Naive thymus-derived CD4-positive, alpha-beta T cell (primary cell): Measurements from ENCODE around the gene C6orf89. TPM values are rescaled to one million over a fixed set of nuclear protein-coding genes. Genes with fewer than 3 reads are reported as not detected.

ENCODE experiments used
- ATAC-seq: fragments of 150-1000 bp; cut with Tn5 transposase; 2 replicates; pipeline ENCODE4 v1.10.0; 2021; ENCODE audit warnings: mild to moderate bottlenecking, moderate library complexity
- CTCF ChIA-PET: fragments of 350-600 bp; sonication (Branson Sonifier 250); formaldehyde crosslinking; loops from one replicate; lab custom pipeline; 2021; ENCODE audit warnings: antibody characterized with exemption; lab: Charles Lee
- POLR2A ChIA-PET: fragments of 350-600 bp; sonication (Branson Sonifier 250); formaldehyde crosslinking; loops from one replicate; lab custom pipeline; 2021; ENCODE audit warnings: antibody characterized with exemption, inconsistent platforms; lab: Charles Lee
- DNase-seq, 9 donors: peaks; one replicate each; pipeline versions ENCODE4 v3.0.0 to v3.0.0-alpha.2; 2020 to 2022; ENCODE audit warnings: mixed read lengths in 1 of 9
- H3K27ac ChIP-seq: one replicate; pipeline ENCODE4 v1.7.0; 2013; ENCODE audit warnings: mild to moderate bottlenecking, low read depth, low read length, moderate library complexity
- H3K27me3 ChIP-seq, 2 donors: one replicate each; pipeline ENCODE4 v1.7.0; 2013; ENCODE audit warnings: low read length in 2 of 2, mild to moderate bottlenecking in 2 of 2, moderate library complexity in 2 of 2; ENCODE audit not compliant: control insufficient read depth in 2 of 2, insufficient read depth in 2 of 2
- H3K36me3 ChIP-seq, 3 experiments: 1 replicate in 2 of 3; 2 replicates in 1 of 3; pipeline ENCODE4 v1.7.0; 2013; ENCODE audit warnings: low read length in 3 of 3, mild to moderate bottlenecking in 3 of 3, moderate library complexity in 1 of 3; ENCODE audit not compliant: insufficient read depth in 3 of 3, control insufficient read depth in 2 of 3
- H3K4me1 ChIP-seq, 2 donors: one replicate each; pipeline ENCODE4 v1.7.0; 2013; ENCODE audit warnings: low read length in 2 of 2, mild to moderate bottlenecking in 2 of 2, moderate library complexity in 1 of 2; ENCODE audit not compliant: control insufficient read depth in 2 of 2, insufficient read depth in 2 of 2
- H3K4me3 ChIP-seq: 2 replicates; pipeline ENCODE4 v1.7.0; 2013; ENCODE audit warnings: mild to moderate bottlenecking, low read length
- H3K9me3 ChIP-seq, 3 experiments: 1 replicate in 2 of 3; 2 replicates in 1 of 3; pipeline ENCODE4 v1.7.0; 2013; ENCODE audit warnings: low read length in 3 of 3; ENCODE audit not compliant: control insufficient read depth in 2 of 3
- H3K27ac Mint-ChIP-seq, 9 donors: one replicate each; pipeline ENCODE4 v1.8.0; 2020 to 2022; ENCODE audit warnings: mixed read lengths in 9 of 9, mild to moderate bottlenecking in 8 of 9, moderate library complexity in 5 of 9, inconsistent platforms in 2 of 9
- H3K27me3 Mint-ChIP-seq, 5 donors: one replicate each; pipeline ENCODE4 v1.8.0; 2021 to 2022; ENCODE audit warnings: mixed read lengths in 5 of 5, mild to moderate bottlenecking in 1 of 5
- H3K36me3 Mint-ChIP-seq, 5 donors: one replicate each; pipeline ENCODE4 v1.8.0; 2020 to 2022; ENCODE audit warnings: mixed read lengths in 5 of 5, mild to moderate bottlenecking in 3 of 5, inconsistent platforms in 1 of 5
- H3K4me1 Mint-ChIP-seq, 7 donors: one replicate each; pipeline ENCODE4 v1.8.0; 2020 to 2022; ENCODE audit warnings: mixed read lengths in 7 of 7, mild to moderate bottlenecking in 3 of 7, inconsistent platforms in 1 of 7
- H3K4me3 Mint-ChIP-seq, 10 donors: one replicate each; pipeline ENCODE4 v1.8.0; 2020 to 2022; ENCODE audit warnings: mild to moderate bottlenecking in 10 of 10, mixed read lengths in 10 of 10, moderate library complexity in 6 of 10, inconsistent platforms in 2 of 10
- H3K9me3 Mint-ChIP-seq, 11 donors: one replicate each; pipeline ENCODE4 v1.8.0; 2020 to 2022; ENCODE audit warnings: mixed read lengths in 11 of 11, mild to moderate bottlenecking in 4 of 11, inconsistent platforms in 1 of 11, moderate library complexity in 1 of 11
- intact Hi-C, 2 donors: fragments of 100-400 bp; cut with micrococcal nuclease; formaldehyde crosslinking; loops; one replicate each; pipeline ENCODE4 v1.15.1; 2023
- polyA plus RNA-seq, 2 donors: library from polyadenylated mRNA; unstranded; fragments of 300-500 nt; fragmentation: Illumina TruSeq; gene quantifications; one replicate each; pipeline ENCODE4 v1.2.3, GENCODE V29; 2021
- total RNA-seq, 6 experiments: library from RNA in 5 of 6; stranded (reverse) in 5 of 6; gene quantifications; 1 replicate in 5 of 6; 2 replicates in 1 of 6; pipeline ENCODE4 v1.2.3 and lab custom pipeline; 2021 to 2026

Gene C6orf89
- total and polyA plus RNA-seq, 7 experiments from 2014 or later, result 34.6 to 48.2 (median 40.4) TPM

DNA sequence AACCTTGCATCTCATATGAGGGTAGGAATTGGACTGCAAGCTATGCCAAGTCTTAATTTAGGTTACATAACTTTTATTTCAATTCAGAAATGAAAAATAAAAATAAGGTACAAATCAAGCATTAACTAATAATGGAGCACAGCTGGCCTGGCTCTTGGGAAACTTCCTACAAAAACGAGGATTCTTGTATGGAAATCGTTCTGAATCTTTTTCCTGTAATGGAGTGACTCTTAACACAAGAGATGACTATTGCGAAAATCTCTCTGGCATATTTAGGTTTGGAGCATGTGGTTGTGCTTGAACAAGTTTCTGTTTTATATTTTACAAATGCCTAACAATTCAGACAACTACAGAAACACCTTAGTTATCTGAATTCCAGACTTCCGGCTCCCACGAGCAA is 34.8 kb downstream of the C6orf89 start:
- ChIA-PET POLR2A (no interaction called here), CTCF (no interaction called here)
- Histone ChIP-seq H3K4me3 (no peak overlapping the region), H3K9me3 (no peaks in the 10 kb centered on the region), H3K27ac (no peak overlapping the region), H3K4me1 (no peaks in the 10 kb centered on the region), H3K36me3 (peaks cover 15 to 95% (median 30%) of the 10 kb centered on the region in 3 experiments), H3K27me3 (no peaks in the 10 kb centered on the region)
- H3K4me1 Mint-ChIP-seq, result peaks cover 0 to 27% (median 0%) of the 10 kb centered on the region in 7 donors
- intact Hi-C loops, result no loop called here
- no peak overlapping the region for H3K27ac Mint-ChIP-seq
- H3K4me3 Mint-ChIP-seq, result no peak overlapping the region
- no peak for DNase-seq
- H3K27me3 Mint-ChIP-seq, result no peaks in the 10 kb centered on the region
- peaks cover 3 to 42% (median 26%) of the 10 kb centered on the region in 5 donors for H3K36me3 Mint-ChIP-seq
- no peak for ATAC-seq
- no peaks in the 10 kb centered on the region for H3K9me3 Mint-ChIP-seq

DNA sequence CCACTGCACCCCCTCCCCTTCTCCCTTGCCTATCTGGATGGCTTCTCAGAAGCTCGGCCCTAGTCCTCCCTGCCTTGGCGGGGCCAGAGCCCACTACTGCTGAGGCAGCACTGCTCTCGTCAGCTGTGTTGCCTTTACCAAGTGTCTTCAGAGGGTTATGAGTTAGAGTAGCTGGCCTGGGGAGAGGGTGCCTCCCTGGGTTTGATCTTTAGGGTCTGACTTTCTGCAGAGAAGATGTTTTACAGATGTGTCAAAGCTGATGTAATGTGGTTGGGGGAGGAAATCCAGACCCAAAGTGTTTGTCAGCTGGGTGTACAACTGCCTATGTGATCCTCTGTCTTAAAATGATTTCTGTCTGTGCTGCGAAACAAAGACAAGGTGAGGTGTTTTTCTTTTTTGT is 38.4 kb downstream of the C6orf89 start:
- Mint-ChIP-seq H3K4me1 (peaks cover 0 to 31% (median 0%) of the 10 kb centered on the region in 7 donors), H3K27ac (peak overlapping the region in 5 of 9 donors; percentile 14 to 77 (median 45)), H3K36me3 (peaks cover 3 to 35% (median 18%) of the 10 kb centered on the region in 5 donors), H3K27me3 (no peaks in the 10 kb centered on the region), H3K4me3 (peak overlapping the region in 1 of 10 donors; percentile 44), H3K9me3 (no peaks in the 10 kb centered on the region)
- peaks cover 11 to 61% (median 14%) of the 10 kb centered on the region in 3 experiments for H3K36me3 ChIP-seq
- H3K4me1 ChIP-seq, result no peaks in the 10 kb centered on the region
- POLR2A ChIA-PET, result no interaction called here
- no peak overlapping the region for H3K27ac ChIP-seq
- intact Hi-C loops, result no loop called here
- CTCF ChIA-PET, result no interaction called here
- no peaks in the 10 kb centered on the region for H3K27me3 ChIP-seq
- H3K4me3 ChIP-seq, result no peak overlapping the region
- H3K9me3 ChIP-seq, result no peaks in the 10 kb centered on the region
- ATAC-seq (no peak), DNase-seq (no peak)

DNA sequence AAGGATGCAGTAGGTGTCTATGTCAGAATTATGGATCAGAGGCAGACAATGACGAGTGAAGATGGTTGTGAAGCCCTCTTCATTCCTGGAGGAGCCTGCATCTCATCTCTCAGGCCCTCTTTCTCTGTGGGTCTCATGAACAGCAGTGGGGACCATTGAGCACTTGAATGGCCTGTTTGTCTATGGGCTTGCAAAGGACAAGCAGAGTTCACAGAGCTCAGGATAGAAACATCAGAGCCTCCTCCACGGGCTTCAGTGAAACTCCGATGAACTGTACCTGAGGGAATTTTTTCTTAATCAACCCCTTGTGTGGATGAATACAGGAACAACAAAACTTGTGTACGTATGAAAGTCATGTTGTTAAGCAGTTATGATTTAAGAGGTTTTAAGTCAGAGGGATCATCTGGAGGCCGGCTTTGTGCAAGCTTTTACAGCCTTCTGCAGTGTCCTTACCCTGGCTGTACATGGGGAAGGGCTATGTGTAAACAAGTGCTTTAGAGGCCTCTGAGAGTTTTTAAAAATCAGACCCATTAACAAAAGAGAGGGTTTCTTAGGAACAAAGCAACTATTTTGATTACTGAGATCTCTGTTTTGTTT is 39.1 kb downstream of the C6orf89 start:
- intact Hi-C loops, result no loop called here
- peak overlapping the region in 3 of 9 donors; percentile 13 to 54 (median 54) for H3K27ac Mint-ChIP-seq
- H3K4me1 ChIP-seq, result no peaks in the 10 kb centered on the region

DNA sequence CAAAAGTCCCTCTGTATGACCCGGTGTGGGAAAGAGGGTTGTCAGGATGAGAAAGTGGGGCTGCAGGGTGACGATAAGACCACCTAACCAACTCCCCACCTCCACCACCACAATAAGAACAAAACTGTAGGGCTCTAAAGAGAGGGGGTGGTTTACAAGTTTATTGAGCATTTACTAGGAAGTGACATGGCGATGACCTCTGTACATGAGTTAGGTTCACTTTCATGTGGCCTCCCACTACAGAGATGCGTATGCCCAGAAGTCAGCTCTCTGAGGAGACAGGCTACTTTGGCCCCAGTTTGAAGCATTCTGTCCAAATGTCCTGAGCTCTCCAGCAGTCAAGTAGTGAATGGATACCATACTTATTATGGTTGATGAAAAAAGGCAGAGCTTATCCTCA is 40.1 kb downstream of the C6orf89 start:
- H3K27me3 ChIP-seq, result no peaks in the 10 kb centered on the region
- H3K4me3 ChIP-seq, result no peak overlapping the region
- H3K4me1 ChIP-seq, result no peaks in the 10 kb centered on the region
- no peaks in the 10 kb centered on the region for H3K9me3 Mint-ChIP-seq
- peaks cover 0 to 36% (median 0%) of the 10 kb centered on the region in 7 donors for H3K4me1 Mint-ChIP-seq
- peak overlapping the region in 1 of 10 donors; percentile 45 for H3K4me3 Mint-ChIP-seq
- H3K36me3 ChIP-seq, result peaks cover 0 to 45% (median 5%) of the 10 kb centered on the region in 3 experiments
- H3K27me3 Mint-ChIP-seq, result peaks cover 0 to 2% (median 0%) of the 10 kb centered on the region in 5 donors
- peak overlapping the region in 4 of 9 donors; percentile 14 to 66 (median 40) for H3K27ac Mint-ChIP-seq
- intact Hi-C loops, result no loop called here
- no peak for ATAC-seq
- no peak for DNase-seq
- no peaks in the 10 kb centered on the region for H3K9me3 ChIP-seq
- peaks cover 3 to 25% (median 14%) of the 10 kb centered on the region in 5 donors for H3K36me3 Mint-ChIP-seq
- POLR2A ChIA-PET, result no interaction called here
- no peak overlapping the region for H3K27ac ChIP-seq
- CTCF ChIA-PET, result no interaction called here

More for the DNA sequence above, 39.1 kb downstream of the C6orf89 start:
- H3K4me3 Mint-ChIP-seq, result no peak overlapping the region
- no peak overlapping the region for H3K27ac ChIP-seq
- H3K27me3 Mint-ChIP-seq, result no peaks in the 10 kb centered on the region
- H3K4me1 Mint-ChIP-seq, result peaks cover 0 to 31% (median 0%) of the 10 kb centered on the region in 7 donors
- peaks cover 3 to 28% (median 15%) of the 10 kb centered on the region in 5 donors for H3K36me3 Mint-ChIP-seq
- no peak overlapping the region for H3K4me3 ChIP-seq
- no peaks in the 10 kb centered on the region for H3K9me3 ChIP-seq
- POLR2A ChIA-PET, result no interaction called here
- peaks cover 6 to 54% (median 7%) of the 10 kb centered on the region in 3 experiments for H3K36me3 ChIP-seq
- CTCF ChIA-PET, result no interaction called here
- no peaks in the 10 kb centered on the region for H3K27me3 ChIP-seq
- DNase-seq, result no peak
- no peak for ATAC-seq
- no peaks in the 10 kb centered on the region for H3K9me3 Mint-ChIP-seq

DNA sequence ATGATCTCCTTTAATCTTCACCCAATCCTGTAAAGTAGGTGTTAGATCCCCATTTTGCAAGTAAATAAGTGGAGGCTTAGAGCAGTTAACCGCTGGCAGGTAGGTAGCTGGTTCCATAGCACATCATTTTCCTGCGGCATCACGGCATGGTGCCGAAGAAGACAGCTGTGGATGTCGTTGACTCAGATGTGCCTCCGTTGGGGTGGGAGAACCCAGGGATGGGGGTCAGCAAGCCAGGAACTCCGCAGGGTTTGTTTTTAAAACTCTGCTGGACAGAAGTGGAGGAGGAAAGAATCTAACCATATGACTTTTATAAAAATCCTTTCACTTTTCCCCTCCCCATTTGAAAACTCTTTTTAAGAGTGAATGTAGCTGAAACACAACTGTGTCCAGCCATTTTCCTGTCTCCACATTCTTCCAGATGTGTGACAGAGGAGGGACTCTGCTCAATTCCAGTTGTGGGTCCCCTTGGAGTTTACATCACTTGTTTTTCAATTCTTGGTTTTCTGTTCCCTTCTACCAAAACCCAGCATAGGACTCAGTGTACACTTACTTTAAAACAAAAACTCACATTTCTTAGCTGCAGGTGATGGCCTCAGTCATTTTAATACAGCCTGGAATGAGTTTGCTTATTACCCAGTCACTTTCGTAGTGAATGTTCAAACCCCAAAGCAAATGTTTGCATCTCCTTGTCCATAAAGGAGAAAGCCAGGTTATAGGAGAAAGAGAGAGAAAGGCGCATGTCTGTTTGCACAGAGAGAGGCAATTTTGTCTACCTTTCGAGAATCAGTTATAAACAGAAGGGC is 41.2 kb downstream of the C6orf89 start:
- Histone ChIP-seq H3K36me3 (peaks cover 0 to 36% (median 5%) of the 10 kb centered on the region in 3 experiments), H3K9me3 (no peaks in the 10 kb centered on the region), H3K4me3 (no peak overlapping the region), H3K4me1 (no peaks in the 10 kb centered on the region), H3K27me3 (no peaks in the 10 kb centered on the region), H3K27ac (no peak overlapping the region)
- intact Hi-C loops, result no loop called here
- ATAC-seq, result no peak
- CTCF ChIA-PET, result no interaction called here
- Mint-ChIP-seq H3K9me3 (no peaks in the 10 kb centered on the region), H3K27me3 (peaks cover 0 to 2% (median 0%) of the 10 kb centered on the region in 5 donors), H3K27ac (peak overlapping the region in 2 of 9 donors; percentile 25 to 55), H3K36me3 (peaks cover 3 to 19% (median 9%) of the 10 kb centered on the region in 5 donors), H3K4me1 (peaks cover 0 to 32% (median 0%) of the 10 kb centered on the region in 7 donors), H3K4me3 (no peak overlapping the region)
- POLR2A ChIA-PET, result interaction anchor here (0.5 kb wide), 2 partner anchors 10 to 296 kb away, joined by 3 to 4 read pairs; no protein-coding TSS in a partner anchor
- no peak for DNase-seq

DNA sequence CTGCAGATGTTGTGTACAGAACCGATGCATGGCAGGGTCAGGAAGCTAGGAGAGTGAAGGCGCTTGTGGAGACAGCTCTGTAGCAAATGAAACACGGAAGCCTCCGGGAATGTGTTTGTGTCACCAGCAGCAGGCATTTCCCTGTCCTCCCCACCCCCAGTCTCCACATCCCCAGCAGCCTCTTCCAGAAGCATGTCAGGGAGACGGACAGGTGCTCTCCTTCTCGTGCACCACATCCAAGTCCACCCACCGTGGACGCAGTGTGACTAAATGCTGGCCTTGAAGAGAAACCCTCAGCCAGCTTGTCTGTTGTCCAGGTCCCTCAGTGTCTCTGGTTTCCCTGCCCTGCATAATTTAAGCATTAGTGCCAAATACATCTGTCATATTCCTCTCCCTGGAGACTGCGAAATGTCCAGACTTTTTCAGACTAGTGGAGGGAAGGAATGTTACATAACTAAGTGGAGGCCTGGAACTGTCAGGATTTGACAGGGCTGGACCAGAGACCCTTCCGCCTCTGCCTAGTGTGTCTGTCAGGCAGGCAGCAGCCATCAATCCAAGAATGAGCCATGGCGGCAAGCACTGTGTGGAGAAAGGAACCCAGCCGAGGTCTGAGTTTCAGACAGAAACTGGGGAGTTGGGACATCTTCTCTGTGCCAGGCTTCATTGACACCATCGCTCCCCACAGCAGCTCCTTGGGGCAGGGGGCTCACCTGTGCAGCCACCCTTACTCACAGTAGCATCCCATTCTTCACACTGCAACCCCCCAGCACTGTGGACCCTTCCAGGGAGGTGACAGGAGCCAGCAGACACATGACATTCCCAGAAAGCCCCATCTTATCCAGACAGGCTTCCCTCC is 42.2 kb downstream of the C6orf89 start:
- H3K4me1 ChIP-seq, result no peaks in the 10 kb centered on the region
- DNase-seq, result no peak
- no peaks in the 10 kb centered on the region for H3K9me3 ChIP-seq
- H3K27me3 ChIP-seq, result no peaks in the 10 kb centered on the region
- CTCF ChIA-PET, result no interaction called here
- no peak overlapping the region for H3K4me3 Mint-ChIP-seq
- H3K36me3 Mint-ChIP-seq, result peaks cover 3 to 21% (median 9%) of the 10 kb centered on the region in 5 donors
- H3K27me3 Mint-ChIP-seq, result peaks cover 0 to 2% (median 0%) of the 10 kb centered on the region in 5 donors
- no peak overlapping the region for H3K27ac ChIP-seq
- ATAC-seq, result no peak
- H3K36me3 ChIP-seq, result peaks cover 0 to 28% (median 5%) of the 10 kb centered on the region in 3 experiments
- H3K4me3 ChIP-seq, result no peak overlapping the region
- intact Hi-C loops, result no loop called here
- H3K9me3 Mint-ChIP-seq, result no peaks in the 10 kb centered on the region
- POLR2A ChIA-PET, result no interaction called here
- peak overlapping the region in 2 of 9 donors; percentile 25 to 72 for H3K27ac Mint-ChIP-seq
- H3K4me1 Mint-ChIP-seq, result peaks cover 0 to 32% (median 0%) of the 10 kb centered on the region in 7 donors
